NCI-H1417 treated with DMSO at 0.1 percent for 48 hours (cell line): ENCODE results near the gene PIMREG.

Experiments
- DNase-seq: peaks from one replicate; lab custom pipeline; 2025; lab: John Stamatoyannopoulos, UW

The PIMREG gene

DNA sequence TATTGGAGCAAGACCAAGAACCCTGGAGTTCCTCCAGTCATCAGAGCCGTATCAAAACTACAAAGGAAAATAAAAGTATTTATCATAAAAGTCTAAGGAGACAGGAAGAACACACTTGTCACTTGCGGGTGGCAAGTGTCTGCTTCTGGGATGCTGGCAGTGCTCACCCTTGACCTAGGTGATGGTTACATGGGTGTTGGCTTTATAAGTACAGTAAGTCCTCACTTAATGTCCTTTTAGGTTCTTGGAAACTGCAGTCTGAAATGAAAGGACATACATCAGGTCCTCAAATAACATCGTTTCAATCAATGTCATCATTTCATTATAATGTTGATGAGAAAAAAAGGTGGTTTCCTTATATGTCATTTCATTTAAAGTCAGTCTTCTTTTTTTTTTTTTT, 6.3 kb upstream of the PIMREG start:
- no peak for DNase-seq

DNA sequence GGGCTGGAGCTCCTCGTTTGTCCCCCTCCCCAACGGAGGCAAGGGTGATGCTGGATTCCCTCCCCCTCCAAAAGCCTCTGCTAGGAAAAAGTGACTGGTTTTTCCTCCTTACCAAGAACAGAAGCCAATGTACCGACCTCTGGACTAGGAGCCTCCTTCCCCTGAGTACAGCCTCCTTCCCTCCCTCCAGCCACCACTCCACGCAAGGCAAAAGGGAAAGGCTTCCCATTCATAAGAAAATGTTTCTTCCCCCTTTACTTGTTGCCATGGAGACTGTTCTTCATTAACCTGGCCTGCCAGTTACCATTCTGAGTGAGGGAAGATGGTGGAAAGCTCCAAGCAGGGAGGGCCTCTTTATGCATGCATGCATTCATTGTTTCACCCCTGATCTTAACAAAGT, 4.3 kb upstream of the PIMREG start:
- DNase-seq, result no peak

DNA sequence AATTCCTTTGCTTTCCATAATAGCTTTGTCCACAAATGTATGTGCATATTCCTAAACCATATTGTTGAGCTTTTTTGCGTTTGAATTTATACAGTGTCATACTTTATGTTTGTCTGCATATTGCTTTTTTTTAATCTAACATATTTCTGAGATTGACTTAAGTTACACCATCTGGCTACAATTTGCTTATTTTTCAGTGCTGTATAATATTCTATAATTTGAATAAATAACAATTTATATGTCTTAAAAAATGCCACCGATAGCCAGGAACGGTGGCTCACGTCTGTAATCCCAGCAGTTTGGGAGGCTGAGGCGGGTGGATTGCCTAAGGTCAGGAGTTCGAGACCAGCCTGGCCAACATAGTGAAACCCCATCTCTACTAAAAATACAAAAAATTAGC, 1.5 kb upstream of the PIMREG start:
- DNase-seq, result no peak

DNA sequence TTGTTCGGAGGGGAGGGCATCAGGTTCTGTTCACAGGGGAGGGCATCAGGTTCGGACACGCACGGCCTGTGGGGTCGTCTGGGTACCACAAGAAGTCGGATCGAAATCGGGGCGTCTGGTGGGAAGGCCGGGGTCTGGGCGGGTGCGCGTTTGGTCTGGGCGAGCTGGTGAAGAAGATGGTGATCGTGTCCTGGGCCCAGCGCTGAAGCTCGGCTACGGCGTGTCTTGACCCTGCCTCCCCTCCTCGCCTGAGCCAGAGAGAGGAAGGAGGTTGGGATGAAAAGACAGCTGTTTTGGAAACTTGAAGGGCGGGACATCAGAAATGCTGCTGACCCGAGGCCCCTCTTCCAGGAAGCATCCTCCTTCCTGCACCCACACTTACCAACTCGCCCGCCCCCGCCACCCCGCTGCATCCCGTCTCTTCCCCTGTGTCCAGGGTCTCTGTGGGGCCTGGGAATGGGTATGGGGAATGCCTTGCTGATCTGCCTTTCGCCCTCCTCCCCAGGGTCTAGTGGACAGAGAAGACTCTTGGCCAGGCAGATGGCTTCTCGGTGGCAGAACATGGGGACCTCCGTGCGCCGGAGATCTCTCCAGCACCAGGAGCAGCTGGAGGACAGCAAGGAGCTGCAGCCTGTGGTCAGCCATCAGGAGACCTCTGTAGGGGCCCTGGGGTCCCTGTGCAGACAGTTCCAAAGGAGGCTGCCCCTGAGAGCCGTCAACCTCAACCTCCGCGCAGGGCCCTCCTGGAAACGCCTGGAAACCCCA, 498 bp downstream of the PIMREG start:
- DNase-seq, result no peak

DNA sequence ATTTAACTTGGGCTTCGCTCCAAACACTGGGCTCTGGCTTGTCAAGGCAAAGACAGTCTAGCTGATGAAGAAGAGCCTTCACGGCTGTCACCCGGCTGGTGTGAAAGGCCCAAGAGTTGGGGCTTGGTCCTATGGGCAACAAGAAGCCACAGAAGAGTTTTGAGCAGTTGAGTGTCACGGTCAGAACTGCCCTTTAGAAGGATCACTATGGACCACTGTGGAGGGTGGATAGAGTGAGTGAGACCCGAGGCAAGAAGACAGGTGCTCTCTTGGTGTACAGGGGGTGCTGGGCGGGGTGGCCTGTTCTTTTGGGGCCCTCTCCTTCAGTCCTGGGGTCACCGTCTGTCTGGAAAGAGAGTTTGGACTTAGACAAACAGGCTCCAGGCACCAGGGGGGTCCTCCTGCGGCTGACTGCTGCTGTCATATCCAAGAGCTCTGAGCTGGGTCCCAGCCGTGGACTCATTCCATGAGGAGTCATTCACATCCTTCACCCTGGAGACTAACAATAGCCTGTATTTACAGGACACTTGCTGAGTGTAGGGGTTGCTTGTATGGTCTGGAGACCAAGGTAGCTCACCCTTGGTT, 2.4 kb downstream of the PIMREG start:
- no peak for DNase-seq

DNA sequence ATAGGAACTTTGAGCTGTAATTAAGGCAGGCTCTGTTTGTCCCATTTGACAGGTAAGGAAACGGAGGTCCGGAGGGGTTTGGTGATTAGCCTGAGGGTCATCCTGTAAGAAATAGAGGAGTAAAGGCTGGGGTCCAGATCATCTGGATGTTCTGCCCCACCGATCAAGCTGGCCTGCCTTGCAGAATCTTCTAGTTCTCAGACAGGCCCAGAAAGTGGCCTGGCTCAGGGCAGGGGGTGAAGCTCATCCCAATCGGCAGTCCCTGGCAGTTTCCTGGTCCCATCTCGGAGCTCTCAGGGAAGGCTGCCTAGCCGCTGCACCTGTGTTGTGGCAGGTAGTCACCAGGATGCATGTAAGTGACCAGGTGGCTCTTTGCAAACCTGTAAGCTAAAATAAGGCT, 4.2 kb downstream of the PIMREG start:
- DNase-seq, result no peak

DNA sequence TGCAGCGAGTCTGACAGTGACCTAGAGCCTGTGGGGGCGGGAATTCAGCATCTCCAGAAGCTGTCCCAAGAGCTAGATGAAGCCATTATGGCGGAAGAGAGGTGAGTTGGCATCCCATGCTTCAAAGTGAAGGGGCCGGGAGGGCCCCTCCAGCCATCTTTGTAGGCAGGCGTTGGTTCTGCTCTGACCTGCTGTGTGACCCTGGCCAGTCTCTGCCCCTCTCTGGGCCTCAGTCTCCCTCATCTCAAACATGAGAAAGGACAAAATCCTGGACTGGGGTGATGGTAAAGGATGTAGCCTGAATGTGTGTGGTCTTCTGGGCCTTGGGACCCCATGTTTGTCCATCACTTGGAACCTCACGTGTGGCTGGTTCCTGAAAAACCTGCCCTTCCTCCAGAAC, 5.1 kb downstream of the PIMREG start:
- DNase-seq, result no peak

DNA sequence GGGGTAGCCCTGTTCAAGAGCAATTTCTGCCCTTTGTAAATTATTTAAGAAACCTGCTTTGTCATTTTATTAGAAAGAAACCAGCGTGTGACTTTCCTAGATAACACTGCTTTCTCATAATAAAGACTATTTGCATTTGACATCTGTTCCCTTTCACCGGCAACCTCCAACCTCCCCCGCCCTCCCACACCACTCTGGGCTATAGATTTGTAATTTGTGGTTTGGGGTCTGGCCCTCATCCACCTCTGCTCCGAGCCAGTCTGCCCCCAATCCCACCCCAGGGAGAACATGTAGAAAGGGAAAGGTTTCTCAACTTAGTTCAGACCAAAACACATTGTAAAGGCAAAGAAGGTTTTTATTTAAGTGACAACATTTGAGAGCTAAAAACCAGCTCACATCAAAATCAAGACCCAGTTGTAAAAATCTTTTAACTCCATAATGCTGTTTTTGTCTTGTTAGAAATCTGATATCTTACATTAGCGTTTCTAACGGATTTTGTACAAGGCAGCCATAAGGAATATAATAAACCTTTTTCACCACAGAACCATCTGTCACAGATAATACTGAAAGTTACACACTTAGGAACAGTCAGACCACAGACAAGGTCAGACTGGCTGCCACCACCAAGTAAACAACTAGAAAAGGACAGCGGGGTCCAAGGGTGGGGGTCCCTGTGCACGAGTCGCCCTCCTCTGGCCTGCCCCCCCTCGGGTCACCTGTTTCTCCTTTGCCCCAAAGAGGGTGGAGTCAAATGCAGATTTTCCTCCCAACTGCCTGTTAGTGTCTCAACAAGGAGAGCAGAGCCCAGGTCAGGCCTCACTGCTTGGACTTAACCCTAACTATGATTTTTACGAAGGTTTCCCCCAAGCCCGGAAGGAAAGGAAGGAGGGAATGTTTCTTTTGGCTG, 6.9 kb downstream of the PIMREG start:
- no peak for DNase-seq

DNA sequence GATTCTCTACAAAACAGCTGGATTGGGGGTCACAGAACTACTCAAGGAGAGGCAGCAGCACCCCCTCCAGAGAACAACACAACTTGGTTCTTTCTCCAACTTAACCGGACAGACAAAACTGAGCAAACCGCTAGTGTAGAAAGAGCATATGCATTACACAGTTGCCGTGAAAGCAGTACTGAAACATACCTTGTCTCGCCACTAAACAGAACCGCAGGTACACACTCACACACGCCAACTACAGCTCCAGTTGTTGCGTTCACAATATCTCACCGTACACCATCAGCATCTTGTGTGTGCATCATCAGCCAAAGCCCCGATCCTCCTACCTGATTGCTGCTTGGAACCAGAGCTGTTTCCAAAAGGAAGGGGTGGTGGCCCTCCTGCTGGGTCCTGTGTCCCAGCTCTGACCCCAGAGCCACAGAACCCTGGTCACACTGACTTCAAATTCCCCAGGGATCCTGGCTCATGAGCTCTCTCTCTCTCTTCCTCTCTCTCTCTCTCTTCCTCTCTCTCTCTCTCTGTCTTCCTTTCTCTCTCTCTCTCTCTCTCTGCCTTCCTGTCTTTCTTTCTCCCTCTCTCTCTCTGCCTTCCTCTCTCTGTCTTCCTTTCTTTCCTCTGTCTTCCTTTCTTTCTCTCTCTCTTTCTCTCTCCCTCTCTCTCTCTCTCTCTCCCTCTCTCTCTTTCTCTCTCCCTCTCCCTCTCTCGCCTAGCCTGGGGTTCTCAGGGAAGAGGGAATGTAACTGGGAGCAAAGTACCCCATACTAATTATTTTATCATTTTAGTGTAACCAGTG, 8.4 kb downstream of the PIMREG start:
- DNase-seq, result no peak

DNA sequence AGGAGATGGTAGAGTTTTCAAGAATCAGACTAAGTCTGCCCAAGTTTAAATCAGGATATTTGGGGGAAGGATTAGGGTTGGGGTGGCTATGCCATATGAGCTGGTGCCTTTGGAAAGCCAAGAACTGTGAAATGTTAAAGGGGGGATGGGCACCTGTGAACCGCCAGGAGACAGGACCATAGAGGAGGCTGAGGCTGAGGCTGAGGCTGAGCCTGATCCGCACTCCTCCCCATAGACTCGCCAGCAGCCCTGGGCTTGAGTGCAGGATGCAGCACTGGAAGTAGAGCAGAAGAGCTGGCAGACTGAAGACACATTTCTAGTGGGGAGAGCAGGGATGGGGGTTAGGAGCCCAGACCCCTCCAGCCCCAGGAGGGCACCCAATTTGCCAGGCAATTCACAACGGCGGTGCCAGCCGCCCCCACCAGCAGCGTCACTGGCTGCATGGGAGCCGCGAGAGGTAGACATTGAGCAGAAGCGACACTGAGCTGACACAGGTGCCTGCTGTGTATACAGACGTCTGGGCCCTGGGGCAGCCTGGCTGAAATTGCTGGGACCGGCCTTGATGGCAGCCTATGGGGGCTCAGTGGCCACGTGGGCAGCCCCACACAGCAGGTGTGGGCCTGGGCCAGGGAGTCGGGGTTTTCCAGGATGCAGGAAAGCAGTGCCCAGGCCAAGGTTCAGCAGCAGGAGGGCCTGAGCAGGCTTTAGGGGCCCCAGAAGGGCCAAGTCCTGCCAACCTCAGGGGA, 9.2 kb downstream of the PIMREG start:
- no peak for DNase-seq

DNA sequence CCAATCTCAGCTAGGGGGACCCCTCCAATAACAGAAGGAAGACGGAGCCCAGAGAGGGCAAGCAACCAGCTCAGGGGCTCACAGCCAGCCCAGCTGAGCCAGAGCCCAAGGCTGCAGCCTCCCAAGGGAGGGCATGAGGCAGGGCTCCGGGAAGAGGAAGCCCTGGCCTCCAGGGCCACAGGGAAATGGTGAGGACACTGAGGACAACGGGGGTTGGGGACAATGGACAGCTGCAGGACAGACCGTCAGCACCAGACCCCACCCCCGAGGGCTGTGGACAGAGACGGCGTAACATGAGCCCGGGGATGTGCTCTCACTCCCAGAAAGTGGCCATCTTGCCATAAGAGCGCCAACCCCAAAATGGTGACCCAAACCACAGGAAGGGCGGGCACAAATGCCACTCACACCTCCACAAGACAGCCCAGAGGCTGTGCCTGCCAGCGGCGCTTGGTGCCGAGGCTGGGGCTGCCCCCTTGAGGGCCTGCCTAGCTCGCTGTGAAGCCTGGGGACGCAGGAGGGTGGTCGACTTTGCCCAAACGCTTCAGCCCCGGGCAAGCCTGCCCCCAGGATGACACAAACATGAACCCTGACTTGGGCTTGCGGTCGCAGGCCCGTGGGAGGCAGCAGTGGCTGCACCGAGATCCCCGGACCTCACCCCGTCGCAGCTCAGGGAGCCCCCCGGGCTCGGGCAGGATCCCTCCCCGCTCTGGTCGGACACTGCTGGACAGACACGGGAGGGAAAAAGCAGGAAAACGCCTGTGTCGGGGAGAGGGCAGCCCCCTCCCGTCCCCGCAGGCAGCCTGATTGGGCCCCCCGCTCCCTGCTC, 10.5 kb downstream of the PIMREG start:
- DNase-seq, result no peak

DNA sequence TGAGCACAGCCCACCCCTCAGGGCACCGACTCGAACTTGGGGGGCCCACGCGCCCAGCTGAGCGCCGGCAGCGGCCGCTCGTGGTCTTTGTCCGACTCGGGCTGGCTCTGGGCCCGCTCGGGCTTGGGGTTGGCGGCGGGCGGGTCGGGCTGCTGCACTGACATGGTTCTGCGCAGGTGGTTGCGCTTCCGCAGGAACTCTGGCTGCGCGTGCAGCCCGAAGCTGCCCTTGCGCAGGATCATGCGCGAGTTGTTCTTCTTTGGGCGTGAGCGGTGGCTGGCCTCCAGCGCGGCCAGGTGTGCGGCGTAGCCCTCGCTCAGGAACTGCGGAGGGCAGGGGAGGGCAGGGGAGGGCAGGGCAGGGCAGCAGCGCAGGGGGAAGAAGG, 11.1 kb downstream of the PIMREG start:
- DNase-seq, result no peak

DNA sequence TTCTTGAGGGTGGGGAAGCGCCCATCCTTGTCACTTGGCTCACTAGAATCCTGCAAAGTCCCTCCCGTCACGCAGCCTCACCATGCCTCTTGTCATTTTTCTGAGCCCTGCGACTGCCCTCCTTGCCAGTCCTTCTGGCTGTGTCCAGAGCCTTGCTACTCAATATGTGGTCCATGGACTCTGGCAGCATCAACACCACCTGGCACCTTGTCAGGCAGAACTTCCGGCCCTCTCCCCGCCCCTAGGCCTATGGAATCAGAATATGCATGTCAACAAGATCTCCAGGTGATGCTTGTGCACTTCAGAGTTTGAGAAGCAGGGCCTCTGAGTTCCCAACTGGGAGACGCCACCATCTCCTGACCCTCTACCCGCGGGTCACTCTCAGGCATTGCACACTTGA, 12.1 kb downstream of the PIMREG start:
- no peak for DNase-seq

DNA sequence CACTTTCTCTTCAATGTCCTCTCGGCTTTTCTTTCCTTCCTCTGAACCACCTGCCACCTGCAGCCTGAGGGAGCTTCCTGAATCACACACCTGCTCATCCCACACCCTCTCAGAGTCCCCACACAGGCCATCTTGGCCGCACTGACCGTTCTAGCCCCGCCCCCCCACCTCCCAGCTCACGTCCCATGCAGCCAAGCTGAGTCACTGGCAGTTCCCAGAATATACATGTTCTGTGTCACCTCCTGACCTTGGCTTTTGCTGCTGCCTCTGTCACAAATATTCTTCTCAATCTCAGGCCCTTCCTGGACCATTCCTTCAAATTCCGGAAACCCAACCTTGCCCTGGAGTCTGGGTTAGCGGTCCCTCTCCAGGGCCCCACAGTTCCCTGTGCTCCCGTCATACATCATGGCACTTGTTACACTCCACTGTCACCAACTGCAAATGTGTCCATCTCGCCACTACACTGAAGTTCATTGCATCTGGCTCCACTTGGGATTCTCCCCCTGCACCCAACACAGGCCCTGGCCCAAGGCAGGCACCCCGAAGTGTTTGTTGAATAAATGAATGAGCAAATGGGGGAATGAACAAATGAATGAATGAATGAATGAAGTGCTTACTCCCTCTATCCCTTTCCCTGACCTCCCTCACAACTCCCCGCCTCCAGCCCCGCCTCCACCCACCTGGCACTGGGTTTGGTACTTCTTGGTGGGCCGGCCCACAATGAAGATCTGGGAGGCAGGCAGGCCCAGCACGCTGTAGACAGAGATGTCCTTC, 12.8 kb downstream of the PIMREG start:
- DNase-seq, result no peak

DNA sequence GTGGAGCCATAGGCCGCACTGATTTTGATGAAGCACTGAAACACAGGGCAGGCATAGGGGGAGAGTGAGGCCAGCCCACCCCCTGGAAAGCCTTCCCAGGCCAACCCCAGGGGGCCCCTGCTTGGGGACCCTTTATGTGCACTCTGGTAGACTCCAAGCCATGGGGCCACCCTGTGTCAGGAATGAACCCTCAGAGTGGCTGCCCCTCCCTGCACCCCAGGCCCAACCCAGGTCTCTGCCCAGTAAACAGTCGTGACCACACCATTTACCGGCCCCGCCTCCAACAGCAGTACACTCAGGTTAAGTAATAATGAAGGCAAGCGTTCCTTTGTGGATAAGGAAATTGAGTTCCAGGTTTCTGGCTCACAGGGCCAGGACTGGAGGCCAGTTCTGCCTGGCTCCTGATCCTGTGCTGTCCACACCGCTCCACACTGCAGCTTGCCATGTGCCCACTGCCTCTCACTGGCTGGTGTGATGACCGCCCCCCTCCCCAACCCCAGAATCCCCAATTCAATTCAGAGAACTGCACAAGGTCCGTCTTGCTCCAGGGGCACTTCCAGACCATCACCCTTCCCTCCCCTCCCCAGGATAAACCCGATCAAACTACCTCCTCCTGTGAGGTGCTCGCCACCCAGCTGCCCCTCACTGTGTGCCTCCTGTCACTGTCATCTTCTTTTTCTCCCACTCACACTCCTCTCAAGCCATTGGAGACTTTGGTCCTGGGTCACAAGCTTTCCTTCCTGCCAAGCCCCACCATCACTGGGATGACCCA, 13.6 kb downstream of the PIMREG start:
- no peak for DNase-seq

DNA sequence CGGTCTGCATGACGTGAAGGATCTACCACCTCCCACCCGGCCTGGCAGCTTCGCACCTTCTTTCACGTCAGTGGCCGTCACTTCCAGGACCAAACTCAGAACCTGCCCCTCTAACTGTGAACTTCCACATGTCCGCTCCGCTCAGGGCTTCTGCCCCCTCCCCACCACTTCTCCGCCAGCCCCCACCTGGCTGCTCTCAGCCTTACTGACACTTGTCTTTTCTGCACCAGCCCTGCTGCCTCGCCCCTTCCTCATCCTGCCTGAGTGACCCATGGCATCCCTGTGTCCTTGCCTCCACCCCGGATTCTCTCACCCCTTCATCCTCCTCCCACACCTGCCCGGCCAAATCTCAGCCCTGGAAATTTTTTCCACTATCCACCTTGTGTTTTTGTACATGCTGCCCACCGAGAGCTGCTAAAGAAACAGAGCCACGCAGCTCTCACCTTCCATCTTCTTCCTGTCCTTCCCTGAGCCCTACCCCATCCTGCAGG, 14.2 kb downstream of the PIMREG start:
- no peak for DNase-seq

DNA sequence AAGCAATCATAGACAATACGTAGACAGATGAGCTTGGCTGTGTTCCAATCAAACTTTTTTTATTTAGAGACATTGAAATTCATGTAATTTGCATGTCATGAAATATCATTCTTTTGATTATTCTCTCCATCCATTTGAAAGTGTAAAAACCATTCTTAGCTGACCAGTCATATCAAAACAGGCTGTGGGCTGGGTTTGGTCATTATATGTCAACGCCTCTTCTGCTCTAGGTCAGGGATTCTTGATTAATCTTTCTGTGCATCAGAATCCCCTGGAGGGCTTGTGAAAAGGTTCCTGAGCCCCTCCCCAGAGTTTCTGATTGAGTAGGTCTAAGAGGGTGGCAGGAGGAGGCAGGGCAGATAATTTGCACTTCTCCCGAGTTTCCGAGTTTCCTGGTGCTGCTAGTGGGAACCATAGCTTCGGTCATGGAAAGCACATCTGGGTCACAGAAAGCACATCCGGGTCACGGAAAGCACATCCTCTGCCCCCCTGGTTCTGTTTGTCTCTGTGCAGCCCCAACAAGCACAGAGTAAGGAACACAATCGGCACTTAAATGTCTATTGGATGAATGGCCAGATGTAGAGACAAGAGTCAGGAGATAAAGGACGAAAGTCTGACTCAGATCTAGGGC, 16.4 kb downstream of the PIMREG start:
- no peak for DNase-seq

DNA sequence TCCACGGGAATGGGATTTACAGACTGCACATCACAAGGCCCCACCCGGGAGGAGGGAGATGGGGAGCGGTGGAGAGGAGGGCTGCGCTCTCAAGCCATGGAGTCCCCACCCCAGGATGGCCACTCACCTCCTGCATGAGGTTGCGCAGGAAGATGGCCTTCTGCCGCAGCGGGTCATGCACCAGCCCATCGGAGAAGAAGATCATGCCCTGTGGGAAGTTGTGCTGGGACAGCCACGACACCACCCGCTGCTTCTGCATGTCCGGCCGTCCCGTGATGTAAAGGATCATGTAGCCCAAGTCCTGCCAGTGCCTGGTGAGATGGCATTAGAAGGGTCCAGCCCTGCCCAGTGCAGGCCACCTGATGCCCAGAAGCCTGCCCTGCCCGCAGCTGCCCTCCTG, 17.0 kb downstream of the PIMREG start:
- no peak for DNase-seq
